GM19452 (cell line): ENCODE data around the gene SCAMP5.

Source experiments
- ATAC-seq: cut with Tn5 transposase; IDR thresholded peaks from one replicate; pipeline ENCODE4 v1.9.1; 2021; ENCODE audit not compliant: unreplicated experiment

Gene SCAMP5

GRCh38 chr15:75067123-75067830 is 71.9 kb downstream of the SCAMP5 start:
- ATAC-seq: no peak

GRCh38 chr15:75068748-75069147 is 73.4 kb downstream of the SCAMP5 start:
- ATAC-seq: no peak

GRCh38 chr15:75069301-75069925 is 74.0 kb downstream of the SCAMP5 start:
- ATAC-seq: peak; percentile 77

- no peak for ATAC-seq
Measured at GRCh38 chr15:75070674-75071073, 75.3 kb downstream of the SCAMP5 start.
